ENCODE measurements around the gene LIN28B.
"Not testable (repeated sequence)": the region's sequence is repeated elsewhere in the genome, so short reads cannot be mapped to it uniquely, and the experiment has no call there.

LIN28B gene

DNA sequence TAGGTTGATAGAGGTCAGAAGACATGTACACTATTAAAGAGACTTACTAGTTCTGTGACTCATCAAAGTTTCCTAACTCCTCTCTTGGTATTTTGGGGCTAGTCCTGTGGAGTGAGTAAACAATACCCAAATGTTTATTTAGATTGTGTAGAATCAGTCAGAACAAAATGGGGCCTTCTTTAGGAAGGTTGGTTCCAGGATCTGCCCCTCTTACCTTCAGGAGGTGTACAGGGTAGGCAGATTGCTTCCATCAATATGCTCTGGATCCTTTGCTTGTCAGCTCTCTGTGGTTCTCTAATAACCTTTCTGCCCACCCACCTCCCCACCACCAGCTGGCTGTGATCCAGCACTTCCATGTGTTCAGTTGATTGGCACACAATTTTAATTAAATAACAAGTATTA lies 115.9 kb downstream of the LIN28B start:
- no peak for DNase-seq

DNA sequence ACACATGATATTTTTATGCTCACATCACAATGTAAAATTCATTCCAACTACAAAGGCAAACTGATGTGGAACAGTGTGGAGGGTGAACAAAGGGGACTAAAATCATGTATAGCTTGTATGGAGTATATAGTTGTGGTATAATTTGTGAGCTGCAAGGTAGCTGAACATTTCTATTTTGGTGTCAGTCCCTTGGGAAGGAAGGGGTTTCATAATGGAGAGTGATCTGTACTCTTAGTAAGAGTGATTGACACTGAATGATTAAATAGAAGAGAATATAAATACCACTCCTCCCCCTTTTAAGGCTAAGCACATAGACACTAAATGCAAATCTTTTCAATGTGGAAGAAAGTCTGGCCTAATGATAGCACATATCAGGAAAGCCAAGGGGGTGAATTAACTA lies 118.3 kb downstream of the LIN28B start:
- no peak for DNase-seq

DNA sequence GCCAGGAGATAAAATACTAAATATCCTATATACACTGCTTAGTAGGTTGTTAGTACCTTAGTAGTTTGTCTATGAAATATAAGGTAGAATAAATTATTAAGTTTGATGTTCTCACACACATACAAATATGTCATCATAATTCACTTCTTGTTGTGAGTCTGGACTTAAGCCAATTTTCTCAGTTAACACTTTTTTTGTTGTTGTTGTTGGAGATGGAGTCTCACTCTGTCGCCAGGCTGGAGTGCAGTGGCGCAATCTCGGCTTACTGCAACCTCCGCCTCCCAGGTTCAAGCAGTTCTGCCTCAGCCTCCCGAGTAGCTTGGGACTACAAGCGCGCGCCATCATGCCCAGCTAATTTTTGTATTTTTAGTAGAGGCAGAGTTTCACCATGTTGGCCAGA lies 119.5 kb downstream of the LIN28B start:
- DNase-seq = not testable (repeated sequence)

DNA sequence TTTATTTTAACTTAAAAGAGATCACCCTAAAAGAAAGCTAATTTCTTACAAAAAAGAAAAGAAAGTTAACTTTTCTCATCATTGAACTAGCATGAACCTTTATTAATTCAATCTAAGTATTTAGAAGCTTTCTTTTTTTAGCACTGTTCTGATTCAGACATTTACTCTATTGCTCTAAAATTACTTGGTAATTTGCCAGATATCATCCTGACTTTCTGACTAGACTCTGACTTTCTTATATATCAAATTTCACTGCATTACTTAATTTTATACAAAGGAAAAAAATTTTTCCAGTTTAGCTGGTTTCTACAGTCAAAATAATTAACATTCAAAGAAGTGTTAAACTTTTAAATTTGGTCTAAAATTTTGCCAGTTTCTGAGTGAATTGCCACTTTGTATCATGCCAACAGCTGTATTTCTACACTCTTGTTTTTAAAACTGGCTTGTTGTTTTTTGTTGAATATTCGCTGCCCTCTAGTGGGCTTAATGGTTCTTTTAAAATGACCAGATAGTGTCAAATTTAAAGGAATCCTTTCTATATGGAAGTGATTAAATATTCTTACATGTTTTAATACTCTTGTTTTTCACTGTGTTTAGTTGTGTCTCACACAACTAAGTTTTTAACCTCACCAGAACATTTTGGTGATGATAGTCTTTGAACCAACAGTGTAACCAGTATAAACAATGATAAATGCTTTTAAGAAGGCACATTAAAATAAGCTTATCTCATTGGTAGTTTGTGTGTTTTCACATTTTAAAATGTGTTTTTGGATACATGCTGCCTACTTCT lies 120.9 kb downstream of the LIN28B start:
- DNase-seq = peak in 1 of 2 experiments; percentile 29

DNA sequence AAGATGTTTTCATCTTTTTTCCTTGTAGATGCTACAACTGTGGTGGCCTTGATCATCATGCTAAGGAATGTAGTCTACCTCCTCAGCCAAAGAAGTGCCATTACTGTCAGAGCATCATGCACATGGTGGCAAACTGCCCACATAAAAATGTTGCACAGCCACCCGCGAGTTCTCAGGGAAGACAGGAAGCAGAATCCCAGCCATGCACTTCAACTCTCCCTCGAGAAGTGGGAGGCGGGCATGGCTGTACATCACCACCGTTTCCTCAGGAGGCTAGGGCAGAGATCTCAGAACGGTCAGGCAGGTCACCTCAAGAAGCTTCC lies 121.4 kb downstream of the LIN28B start:
- no peak for DNase-seq

DNA sequence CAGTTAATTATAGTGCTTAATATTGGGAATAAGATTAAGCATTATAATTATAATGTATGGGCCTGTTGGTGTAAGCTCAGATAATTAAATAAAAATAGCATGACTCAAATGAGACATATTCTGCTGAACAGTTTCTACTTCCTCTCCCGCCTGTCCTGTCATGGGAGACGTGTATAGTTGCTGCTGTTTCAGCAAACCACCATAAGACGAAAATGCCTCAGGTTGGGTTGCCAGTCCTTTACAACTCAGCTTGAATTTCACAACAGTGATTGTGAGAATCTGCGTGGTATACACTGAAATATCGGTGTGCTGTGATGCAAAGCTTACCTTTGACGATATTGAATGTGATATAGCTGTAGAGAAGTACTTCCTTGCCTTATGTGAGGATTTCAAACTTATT lies 123.4 kb downstream of the LIN28B start:
- DNase-seq = no peak

DNA sequence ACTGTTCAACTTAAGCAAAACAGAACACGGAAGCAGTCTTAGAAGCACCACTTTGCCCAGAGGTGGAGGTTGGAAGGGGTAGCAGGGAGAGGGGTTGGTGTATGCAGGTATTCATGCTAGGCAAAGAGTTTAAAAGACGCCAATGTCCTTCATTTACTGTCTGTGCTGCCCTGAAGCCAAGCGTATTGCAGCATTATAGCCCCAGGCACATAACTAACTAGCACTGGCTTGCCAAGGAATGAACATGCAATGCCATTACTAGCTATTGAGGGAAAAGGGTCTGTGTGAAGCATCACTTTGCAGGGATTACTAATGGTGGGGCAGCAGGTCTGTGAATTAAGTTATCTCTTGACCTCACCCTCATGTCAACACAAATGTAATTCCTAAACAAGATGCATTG lies 124.8 kb downstream of the LIN28B start:
- not testable (repeated sequence) for DNase-seq

DNA sequence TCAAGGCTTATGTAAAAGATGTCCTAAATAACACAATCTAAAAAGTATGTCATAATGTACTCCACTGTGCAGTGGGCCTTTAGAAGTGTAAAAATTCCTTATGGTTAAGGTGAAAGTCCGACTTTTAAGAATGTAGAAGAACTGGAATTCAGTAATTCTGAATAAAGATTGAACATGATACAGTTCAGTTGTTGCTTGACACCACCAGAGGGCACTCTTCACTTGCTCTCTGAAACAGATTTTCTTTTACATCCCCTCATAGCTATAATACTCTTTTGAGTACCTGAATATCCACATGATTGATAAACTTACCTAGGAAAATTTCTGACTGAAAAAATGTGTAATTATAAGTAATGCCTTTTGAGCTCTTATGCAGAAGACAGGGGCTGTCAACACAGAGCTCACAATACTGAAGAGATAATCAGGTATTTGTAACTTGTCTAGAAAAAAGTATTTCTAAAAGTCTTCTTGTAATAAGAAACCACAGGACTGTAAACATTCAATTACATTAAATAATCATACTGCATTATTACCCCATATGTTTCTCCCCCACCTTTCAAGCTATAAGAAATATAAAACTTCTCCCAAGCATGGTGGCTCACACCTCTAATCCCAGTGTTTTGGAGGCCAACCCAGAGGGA lies 130.8 kb downstream of the LIN28B start:
- peak; percentile 14 to 48 for DNase-seq

DNA sequence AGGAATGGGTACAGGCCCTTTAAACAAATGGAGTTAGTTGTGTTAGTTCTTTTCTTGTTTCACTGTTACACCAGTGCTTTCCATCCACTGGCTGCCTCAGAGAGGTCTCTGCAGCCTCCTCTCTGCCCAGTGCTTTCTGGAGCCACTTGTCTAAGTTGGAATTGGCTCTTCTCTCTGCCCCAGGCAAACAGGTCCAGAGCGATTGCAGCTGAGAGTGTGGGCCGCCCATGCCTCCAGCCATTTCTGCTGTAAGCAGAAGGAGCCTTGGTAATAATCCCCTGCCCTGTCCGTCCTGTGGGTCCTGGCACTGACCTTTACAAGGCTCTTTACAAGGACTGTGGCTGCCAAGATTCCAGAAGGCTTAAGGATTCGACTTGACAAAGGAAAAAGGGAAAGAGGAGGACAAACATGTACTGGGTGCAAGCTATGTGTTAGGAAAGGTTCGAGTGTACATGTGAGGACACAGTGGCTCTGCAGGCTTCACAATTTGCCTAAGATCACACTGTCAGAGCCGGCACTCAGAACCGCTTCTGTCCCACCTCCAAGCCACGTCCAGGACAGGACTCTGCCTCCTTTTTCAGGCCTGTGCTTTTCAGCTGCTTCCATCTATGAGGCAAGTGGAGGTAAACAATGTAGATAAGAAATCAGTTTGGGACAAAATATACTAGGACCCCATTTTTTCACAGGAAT lies 134.4 kb downstream of the LIN28B start:
- DNase-seq = no peak

DNA sequence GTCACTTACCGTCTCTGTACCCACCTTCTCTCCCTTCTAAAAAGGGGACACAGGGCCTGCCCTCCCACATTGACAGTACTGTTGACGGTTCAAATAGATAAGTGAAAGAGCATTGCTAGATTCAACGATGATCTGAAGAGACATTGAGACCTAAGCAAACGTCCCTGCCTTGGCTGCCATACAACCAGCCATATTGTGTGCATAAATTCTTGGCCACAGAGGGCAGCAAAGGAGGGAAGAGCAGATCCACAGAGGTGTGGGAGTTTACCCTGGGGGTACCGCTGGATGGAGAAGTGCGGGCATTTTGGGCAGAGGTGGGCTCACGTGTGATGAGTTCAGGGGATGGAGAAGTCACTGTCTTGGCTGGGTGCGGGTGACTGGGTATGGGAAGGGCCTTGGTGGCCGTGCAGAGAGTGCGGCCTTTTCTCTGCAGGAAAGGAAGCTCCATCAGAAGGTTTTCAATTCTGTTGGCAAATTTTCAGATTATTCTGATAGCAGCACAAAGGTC lies 137.3 kb downstream of the LIN28B start:
- no peak for DNase-seq

DNA sequence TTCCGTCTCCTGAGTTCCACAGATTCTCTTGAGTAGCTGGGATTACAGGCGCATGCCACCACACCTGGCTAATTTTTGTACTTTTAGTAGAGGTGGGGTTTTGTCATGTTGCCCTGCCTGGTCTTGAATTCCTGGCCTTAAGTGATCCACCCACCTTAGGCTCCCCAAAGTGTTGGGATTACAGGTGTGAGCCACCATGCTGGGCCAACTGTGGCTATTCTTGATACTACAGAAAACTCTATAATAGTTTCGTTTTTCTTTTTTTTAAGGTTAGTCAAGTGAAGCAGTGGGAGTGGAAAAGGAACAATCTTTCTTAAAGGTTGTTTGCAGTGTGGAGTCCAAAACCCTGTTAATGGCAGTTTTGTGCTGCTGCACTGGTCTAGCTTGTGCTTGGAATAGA lies 138.2 kb downstream of the LIN28B start:
- DNase-seq = no peak

DNA sequence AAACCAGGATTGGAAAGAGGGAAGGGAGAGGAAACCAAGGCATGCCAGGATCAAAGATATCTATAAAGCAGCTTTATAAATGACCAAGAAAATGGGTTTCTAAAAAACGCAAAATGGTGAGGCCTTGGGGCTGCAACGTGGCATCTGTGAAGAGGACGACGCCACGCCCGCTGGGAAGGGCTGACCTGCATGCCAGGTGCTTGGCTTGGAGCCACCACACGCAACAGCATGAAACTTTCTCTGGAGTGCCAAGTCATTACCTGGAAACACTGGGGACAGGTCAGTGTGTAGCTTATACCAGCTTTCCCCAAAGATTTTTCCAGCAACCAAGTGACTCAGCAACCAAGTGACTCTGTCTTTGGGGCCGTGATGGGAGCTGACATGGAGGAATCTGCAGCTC lies 140.4 kb downstream of the LIN28B start:
- DNase-seq = no peak

DNA sequence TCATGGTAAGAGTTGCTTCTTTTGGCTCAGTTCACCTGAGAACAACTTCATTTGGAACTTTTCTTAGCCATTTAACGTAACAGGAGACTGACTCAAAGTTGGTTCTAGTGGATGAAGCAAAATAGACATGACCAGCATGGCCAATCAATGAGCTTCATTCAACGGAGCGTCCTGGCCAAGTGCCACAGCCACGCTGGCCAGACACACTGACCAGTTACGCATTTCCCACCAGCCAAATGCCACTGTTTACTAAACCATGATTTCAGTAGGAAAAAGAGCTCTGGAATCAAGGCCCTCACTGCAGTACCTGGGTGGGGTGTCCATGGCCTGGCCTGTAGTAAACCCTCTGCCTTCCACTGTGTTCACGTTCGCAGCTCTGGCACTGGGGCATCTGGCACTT lies 142.5 kb downstream of the LIN28B start:
- no peak for DNase-seq

DNA sequence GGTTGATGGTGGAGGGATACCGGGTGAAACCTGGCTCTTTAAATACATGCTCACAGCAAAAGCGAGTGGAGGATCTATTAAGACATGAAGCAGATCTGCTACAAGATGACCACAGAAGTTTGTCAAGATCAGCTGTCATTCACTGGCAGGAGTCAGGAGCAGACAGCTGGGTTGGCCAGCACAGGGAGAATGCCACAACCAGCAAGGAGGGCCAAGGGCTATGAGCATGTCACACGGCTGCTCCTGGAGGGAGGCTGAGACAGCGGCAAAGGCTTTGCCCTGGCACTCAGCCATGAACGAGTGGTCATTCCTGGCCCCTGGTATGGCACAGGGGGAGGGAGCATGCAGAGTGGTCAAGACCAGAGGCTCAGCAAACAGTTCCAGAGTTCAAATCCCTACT lies 145.3 kb downstream of the LIN28B start:
- no peak for DNase-seq

DNA sequence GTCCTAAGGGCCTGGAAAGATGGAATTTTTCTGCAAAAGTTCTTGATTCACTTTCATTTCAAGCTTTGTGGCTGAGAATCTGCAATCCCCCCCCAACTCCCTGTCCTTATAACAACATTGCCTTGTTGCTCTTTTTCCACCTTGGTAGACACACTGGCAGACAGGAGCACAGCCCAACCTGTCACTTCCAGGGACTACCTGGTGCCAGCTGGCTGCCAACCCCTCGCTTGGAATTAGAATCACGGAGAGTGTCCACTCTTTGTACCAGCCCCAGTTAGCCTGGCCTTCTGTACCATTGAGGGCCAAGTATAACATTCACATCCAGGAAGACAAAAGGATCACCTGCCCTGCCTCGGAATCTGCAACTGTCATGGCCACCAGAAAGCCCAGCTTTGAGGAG lies 148.2 kb downstream of the LIN28B start:
- DNase-seq = no peak

DNA sequence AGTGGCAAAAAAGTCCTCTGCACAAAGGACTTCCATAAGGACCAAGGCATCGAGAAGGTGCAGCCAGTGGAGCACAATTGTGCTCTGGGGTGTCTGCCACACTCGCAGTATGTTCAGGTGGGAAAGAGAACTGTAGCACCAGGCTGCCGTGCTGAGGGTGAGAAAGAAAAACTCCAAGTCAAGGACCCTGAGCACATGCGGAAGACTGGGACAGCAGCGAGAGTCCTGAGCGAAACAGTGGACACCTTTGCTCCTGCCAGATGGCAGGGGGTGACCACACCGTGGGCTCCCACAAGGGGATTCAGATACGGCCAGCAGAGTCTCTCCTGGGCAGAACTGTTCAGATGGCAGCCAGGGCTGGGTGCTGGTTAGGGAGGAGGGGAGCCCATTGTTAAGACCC lies 149.4 kb downstream of the LIN28B start:
- no peak for DNase-seq

DNA sequence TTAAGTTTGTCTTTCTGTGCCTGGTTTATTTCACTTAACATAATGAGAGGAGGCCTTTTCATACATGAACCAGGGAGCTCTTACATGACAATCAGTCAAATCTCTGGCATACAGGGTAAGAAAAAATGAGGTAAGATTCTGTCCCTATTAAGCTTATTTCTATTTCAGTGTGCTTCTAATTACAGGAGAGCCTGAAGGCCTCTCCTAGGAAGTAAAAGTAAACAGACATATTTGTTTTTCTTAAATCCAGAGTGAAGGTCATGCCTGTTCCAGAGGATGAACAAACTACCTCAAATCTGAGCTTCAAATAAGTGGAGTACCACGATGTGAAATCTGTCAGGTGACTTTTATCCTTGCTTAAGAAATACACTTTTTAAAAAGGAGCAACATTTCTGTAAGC lies 150.3 kb downstream of the LIN28B start:
- no peak for DNase-seq

DNA sequence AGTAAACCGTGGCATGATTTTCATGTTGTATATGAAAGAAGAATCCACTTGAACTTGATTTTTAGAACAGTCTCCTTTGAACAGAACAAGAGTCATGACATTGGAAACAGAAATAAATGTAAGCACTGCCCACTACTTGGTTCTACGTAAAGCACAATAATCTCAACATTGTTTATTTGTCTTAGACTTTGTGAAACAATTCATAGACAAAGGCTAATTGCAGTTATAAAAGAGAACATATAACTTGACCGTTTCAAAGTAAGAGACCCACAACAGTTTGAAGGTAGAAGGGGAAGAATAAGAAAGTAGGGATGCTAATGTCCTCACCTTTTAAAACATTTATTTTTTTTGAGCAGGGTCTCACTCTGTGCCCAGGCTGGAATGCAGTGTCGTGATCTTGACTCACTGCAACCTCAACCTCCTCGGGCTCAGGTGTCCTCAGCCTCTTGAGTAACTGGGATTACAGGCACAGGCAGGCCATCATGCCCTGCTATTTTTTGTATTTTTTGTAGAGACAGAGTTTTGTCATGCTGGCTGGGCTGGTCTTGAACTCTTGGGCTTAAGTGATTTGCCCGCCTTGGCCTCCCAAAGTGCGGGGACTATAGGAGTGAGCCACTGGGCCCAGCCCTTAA lies 151.8 kb downstream of the LIN28B start:
- DNase-seq = no peak

DNA sequence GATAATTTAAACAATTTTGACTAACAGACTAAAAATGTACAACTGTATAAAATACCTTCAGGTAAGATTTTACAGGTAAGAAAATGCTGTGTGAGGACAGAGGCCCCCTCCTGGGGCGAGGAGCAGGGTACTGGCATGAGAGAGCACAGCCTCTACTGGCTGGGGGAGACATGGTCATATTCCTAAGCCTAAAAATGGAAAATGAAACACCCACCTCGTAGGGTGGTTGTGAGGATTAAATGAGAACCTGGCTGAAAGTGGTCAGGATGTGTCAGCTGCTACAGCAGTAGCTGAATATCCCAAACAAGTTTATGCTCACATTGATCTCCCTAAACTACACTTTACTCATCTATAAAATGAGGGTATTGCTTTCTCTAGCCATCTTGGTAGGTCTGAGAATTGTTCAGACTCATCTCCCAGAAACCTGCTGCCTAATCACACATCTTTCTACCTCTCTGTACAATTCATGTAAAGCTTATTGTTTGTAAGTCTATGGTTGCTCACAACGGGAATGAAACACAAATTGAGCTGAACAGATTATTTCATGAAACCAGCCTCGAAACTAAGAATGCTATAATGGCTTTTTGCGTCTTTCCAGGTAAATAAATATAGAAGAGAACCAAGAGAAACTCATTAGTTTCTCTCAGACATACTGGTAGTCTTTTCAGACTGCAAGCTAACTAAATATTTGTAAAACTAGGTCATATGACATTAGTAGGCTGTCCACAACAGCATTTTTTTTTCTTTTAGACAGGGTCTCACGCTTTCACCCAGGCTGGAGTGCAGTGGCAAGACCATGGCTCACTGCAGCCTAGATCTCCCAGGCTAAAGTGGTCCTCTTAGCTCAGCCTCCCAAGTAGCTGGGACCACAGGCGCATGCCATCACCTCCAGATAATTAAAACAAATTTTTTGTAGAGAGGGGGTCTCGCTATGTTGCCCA lies 153.3 kb downstream of the LIN28B start:
- DNase-seq = no peak

DNA sequence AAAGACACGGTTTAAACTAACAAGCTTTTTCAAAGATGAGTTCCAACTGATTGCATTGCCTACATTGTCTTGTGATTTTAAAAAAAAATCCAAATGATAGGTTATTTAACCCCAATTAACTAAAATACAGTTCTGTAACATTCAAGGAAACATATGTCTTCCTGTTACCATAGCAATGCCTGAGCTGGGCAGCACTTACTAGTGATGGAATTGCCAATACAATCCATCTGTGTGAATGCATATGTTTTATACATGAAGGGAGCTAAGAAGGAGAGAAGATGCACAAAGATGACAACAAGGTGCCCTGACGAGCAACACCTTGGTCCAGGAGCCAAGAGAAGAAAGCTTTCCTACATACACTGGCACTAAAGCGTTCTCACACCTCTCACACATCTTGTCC lies 154.2 kb downstream of the LIN28B start:
- DNase-seq = no peak

DNA sequence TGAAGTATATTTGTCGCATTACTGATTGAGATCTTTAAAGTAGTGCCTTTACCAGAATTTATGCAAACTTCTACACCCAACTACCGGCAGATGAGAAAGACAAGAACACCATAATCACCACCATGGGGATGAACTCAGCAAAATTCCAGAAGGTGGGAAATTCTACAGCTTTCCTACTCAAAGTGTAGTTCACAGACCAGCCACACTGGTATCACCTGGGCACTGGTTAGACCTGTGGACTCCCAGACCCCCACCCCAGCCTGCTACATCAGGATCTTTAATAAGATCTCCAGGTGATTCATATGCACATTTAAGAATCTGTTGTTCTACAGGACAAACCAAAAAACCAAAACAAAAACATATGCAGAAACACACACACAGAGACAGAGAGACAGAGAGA lies 155.0 kb downstream of the LIN28B start:
- DNase-seq = no peak

DNA sequence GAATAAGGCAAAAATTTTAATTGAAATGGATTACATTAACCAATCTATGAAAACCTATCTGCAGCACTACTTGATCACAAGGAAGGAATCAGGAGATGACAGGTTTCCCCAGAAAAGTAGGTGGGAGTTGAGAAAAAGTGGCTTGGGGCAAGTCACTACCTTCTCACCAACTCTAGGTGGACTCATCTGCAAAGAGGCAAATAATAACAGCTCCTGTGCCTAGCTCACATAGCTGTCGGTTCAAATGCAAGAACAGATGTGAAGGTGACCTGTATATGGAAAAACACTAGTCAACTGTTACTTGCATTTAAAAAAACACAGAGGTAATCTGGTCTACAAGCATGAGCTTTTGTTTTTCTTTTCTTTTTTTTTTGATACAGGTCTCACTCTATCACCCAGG lies 155.7 kb downstream of the LIN28B start:
- no peak for DNase-seq

DNA sequence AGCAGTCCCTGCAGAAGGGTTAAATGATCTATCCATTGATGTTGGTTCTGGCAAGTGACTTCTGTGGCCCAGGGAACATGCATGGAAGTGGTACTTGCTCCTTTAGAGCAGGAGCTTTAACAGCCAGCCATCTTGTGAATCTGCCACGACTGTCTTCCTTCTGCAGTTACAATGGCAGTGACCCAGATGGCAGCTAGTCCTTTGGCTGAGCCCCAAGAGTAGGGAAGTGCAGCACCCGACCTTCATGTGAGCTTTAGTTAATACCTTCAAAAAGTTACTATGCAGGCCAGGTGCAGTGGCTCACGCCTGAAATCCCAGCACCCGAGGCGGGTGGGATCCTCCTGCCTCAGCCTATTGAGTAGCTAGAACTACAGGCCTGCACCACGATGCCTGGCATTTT lies 156.5 kb downstream of the LIN28B start:
- DNase-seq = no peak

Data from NCI-H187 (cell line).